ENCODE results near the gene CEP43. TPM values are rescaled to one million over a fixed set of nuclear protein-coding genes. Genes with fewer than 3 reads are reported as not detected.

The CEP43 gene
- total and polyA plus RNA-seq, 2 experiments from 2014 or later = 20.5 to 28.1 TPM

DNA sequence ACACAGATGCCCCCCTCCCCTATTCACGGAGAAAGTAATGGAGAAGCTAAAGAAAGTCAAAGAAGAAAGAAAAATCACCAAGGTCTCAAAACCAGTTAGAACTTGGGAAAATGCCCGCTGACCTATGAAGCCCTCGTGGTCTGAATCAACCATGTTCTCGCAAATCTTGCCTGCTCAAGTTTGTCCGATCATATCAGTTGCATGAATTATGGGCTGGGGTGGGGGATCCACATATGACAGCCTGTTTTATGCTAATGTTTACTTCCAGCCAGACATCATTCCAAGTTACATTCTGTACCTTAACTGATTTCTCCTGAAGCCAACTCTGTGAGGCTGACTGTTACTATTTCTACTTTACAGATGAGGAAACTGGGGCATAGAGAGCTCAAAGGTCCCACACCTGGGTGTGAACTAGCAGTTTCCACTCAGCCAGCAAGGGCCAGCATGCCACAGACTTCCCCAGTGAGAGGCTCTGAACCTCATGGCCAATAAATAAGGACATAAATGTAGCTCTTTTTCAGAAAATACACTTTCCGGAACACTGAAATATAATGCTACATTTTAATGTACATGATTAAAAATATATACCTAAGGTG lies 45.0 kb upstream of the CEP43 start:
- Histone ChIP-seq H2AFZ (no peak overlapping the region), H3K4me1 (ENCODE audit: insufficient read depth) (peaks cover 4% of the 10 kb centered on the region), H3K36me3 (replicated peaks; ENCODE audit: insufficient read depth, low read depth) (no peaks in the 10 kb centered on the region), H3K4me2 (no peak overlapping the region), H3K9me3 (ENCODE audit: low read depth) (no peaks in the 10 kb centered on the region), H4K20me1 (ENCODE audit: insufficient read depth, poor library complexity, severe bottlenecking) (no peaks in the 10 kb centered on the region), H3K27me3 (no peaks in the 10 kb centered on the region), H3K9me2 (replicated peaks; ENCODE audit: insufficient read depth) (no peaks in the 10 kb centered on the region), H3K79me2 (peaks cover 20% of the 10 kb centered on the region), H3K4me3 (no peak overlapping the region), H3K27ac (no peak overlapping the region)
- 81% methylated on average over 6 of the region's 6 CpGs for WGBS (ENCODE audit: low lambda C conversion rate, missing lambda C conversion rate)
- TF ChIP-seq EZH2phosphoT487 (IDR thresholded peaks at IDR 0.05; ENCODE audit: low read depth, severe bottlenecking, unreplicated experiment) = no peak
- TF ChIP-seq, protein P1, sequence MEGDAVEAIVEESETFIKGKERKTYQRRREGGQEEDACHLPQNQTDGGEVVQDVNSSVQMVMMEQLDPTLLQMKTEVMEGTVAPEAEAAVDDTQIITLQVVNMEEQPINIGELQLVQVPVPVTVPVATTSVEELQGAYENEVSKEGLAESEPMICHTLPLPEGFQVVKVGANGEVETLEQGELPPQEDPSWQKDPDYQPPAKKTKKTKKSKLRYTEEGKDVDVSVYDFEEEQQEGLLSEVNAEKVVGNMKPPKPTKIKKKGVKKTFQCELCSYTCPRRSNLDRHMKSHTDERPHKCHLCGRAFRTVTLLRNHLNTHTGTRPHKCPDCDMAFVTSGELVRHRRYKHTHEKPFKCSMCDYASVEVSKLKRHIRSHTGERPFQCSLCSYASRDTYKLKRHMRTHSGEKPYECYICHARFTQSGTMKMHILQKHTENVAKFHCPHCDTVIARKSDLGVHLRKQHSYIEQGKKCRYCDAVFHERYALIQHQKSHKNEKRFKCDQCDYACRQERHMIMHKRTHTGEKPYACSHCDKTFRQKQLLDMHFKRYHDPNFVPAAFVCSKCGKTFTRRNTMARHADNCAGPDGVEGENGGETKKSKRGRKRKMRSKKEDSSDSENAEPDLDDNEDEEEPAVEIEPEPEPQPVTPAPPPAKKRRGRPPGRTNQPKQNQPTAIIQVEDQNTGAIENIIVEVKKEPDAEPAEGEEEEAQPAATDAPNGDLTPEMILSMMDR (IDR thresholded peaks at IDR 0.05; ENCODE audit: poor library complexity) = no peak
- no peak for TF ChIP-seq EZH2 (IDR thresholded peaks at IDR 0.05; ENCODE audit: borderline replicate concordance)
- no peak for DNase-seq (ENCODE audit: low spot score)

DNA sequence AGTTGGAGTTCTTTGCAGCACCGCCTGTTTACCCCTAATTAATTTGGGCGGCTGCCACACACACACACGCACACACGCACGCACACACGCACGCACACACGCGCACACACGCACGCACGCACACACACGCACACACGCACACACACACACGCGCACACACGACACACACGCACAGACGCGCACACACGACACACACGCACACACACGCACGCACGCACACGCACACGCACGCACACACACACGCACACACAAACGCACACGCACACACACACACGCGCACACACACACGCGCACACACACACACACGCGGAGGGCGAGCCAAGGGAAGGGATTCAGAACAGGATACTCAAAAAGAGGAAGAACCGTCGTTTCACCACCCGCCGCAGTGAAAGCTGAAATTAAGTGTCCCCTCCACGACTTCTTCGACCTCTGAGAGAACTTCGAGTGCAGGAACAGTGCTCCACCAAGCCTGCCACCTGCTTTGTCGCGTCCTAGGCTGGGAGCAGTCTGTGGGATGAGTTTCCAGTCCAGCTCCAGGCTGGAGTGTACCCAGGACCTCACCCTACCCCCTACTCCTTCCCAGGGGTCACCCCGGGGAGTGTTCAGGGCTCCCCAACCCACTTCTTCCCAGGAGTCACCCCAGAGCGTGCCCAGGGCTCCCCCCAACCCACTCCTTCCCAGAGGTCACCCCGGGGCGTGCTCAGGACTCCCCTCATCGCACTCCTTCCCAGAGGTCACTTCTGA lies 43.9 kb upstream of the CEP43 start:
- Histone ChIP-seq H3K4me2 (peak overlapping the region; percentile 98), H3K9me2 (replicated peaks; ENCODE audit: insufficient read depth) (no peaks in the 10 kb centered on the region), H3K9me3 (ENCODE audit: low read depth) (no peaks in the 10 kb centered on the region), H3K27me3 (no peaks in the 10 kb centered on the region), H2AFZ (peak overlapping the region; percentile 58), H3K79me2 (peaks cover 20% of the 10 kb centered on the region), H4K20me1 (ENCODE audit: insufficient read depth, poor library complexity, severe bottlenecking) (no peaks in the 10 kb centered on the region), H3K27ac (no peak overlapping the region), H3K4me3 (peak overlapping the region; percentile 62), H3K4me1 (ENCODE audit: insufficient read depth) (no peaks in the 10 kb centered on the region), H3K36me3 (replicated peaks; ENCODE audit: insufficient read depth, low read depth) (no peaks in the 10 kb centered on the region)
- 75% methylated on average over 26 of the region's 52 CpGs for WGBS (ENCODE audit: low lambda C conversion rate, missing lambda C conversion rate)
- TF ChIP-seq, protein P1 (IDR thresholded peaks at IDR 0.05; ENCODE audit: poor library complexity) = no peak
- no peak for TF ChIP-seq EZH2phosphoT487 (IDR thresholded peaks at IDR 0.05; ENCODE audit: low read depth, severe bottlenecking, unreplicated experiment)
- TF ChIP-seq EZH2 (IDR thresholded peaks at IDR 0.05; ENCODE audit: borderline replicate concordance) = no peak
- no peak for DNase-seq (ENCODE audit: low spot score)

DNA sequence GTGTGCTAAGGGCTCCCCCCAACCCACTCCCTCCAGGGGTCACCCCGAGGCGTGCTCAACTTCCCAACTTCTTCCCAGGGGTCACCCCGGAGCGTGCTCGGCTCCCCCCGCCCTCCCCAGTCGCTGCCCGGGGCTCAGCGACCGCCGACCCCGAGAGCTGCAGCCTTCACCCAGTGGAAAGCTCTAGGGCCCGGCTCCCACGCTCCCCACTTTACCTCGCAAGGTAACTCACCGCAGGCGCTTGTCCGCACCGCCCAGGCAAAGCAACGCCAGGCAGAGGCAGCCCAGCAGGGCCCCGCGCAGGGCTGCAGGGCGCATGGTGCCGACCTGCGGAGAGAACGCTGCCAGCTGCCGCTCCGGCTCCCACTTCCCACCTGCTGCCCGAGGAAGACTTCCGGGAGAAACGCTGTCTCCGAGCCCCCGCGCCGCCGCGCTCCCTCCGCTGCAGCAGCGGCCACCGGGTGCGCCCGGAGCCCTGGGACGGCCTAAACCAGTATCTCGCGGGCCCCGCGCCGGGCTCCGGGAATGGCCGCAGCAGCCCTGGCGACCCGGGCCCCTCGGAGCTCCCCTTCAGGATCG lies 43.2 kb upstream of the CEP43 start:
- TF ChIP-seq, protein P1 (IDR thresholded peaks at IDR 0.05; ENCODE audit: poor library complexity) = no peak
- TF ChIP-seq EZH2 (IDR thresholded peaks at IDR 0.05; ENCODE audit: borderline replicate concordance) (no peak), EZH2phosphoT487 (IDR thresholded peaks at IDR 0.05; ENCODE audit: low read depth, severe bottlenecking, unreplicated experiment) (no peak)
- Histone ChIP-seq H3K36me3 (replicated peaks; ENCODE audit: insufficient read depth, low read depth) (no peaks in the 10 kb centered on the region), H2AFZ (peak overlapping the region; percentile 58), H3K4me1 (ENCODE audit: insufficient read depth) (no peaks in the 10 kb centered on the region), H3K27ac (peak overlapping the region; percentile 15), H3K4me3 (peak overlapping the region; percentile 62), H3K79me2 (peaks cover 20% of the 10 kb centered on the region), H3K27me3 (no peaks in the 10 kb centered on the region), H3K4me2 (peak overlapping the region; percentile 98), H3K9me2 (replicated peaks; ENCODE audit: insufficient read depth) (no peaks in the 10 kb centered on the region), H4K20me1 (ENCODE audit: insufficient read depth, poor library complexity, severe bottlenecking) (no peaks in the 10 kb centered on the region), H3K9me3 (ENCODE audit: low read depth) (no peaks in the 10 kb centered on the region)
- DNase-seq (ENCODE audit: low spot score) = peak; percentile 63
- 2% methylated on average over 46 of the region's 54 CpGs for WGBS (ENCODE audit: low lambda C conversion rate, missing lambda C conversion rate)

Measured in hepatocyte (in vitro differentiated cells).